CD14-positive monocyte (primary cell): ENCODE measurements around the gene ENAM. TPM values are rescaled to one million over a fixed set of nuclear protein-coding genes. Genes with fewer than 3 reads are reported as not detected.

Experiments used
- DNase-seq, 3 donors: peaks; one replicate each; pipeline ENCODE4 v3.0.0-alpha.2; 2011 to 2022
- H2AFZ ChIP-seq: 2 replicates; pipeline ENCODE4 v1.6.0; 2012; ENCODE audit warnings: mild to moderate bottlenecking, low read depth, low read length, inconsistent platforms; ENCODE audit not compliant: insufficient read depth, poor library complexity, severe bottlenecking
- H3K27ac ChIP-seq, 2 donors: 1 replicate in 1 of 2; 2 replicates in 1 of 2; pipeline ENCODE4 v1.5.1; 2012 to 2013; ENCODE audit warnings: low read length in 2 of 2, control low read depth in 1 of 2, inconsistent platforms in 1 of 2, low read depth in 1 of 2, mild to moderate bottlenecking in 1 of 2
- H3K27me3 ChIP-seq, 2 donors: one replicate each; pipeline versions ENCODE4 v1.6.0 to v1.6.1; 2011 to 2013; ENCODE audit warnings: low read length in 2 of 2; ENCODE audit not compliant: control insufficient read depth in 2 of 2, insufficient read depth in 2 of 2
- H3K36me3 ChIP-seq, 2 donors: replicated peaks in 1 of 2; 1 replicate in 1 of 2; 2 replicates in 1 of 2; pipeline versions ENCODE4 v1.5.1 to v1.6.1; 2012 to 2013; ENCODE audit warnings: low read length in 2 of 2, control low read depth in 1 of 2, inconsistent platforms in 1 of 2, mild to moderate bottlenecking in 1 of 2; ENCODE audit not compliant: insufficient read depth in 2 of 2, control insufficient read depth in 1 of 2
- H3K4me1 ChIP-seq, 2 donors: 1 replicate in 1 of 2; 2 replicates in 1 of 2; pipeline versions ENCODE4 v1.5.1 to v1.6.1; 2012 to 2013; ENCODE audit warnings: low read length in 2 of 2, control low read depth in 1 of 2, inconsistent platforms in 1 of 2, mild to moderate bottlenecking in 1 of 2, moderate library complexity in 1 of 2; ENCODE audit not compliant: insufficient read depth in 2 of 2, control insufficient read depth in 1 of 2
- H3K4me2 ChIP-seq: replicated peaks from 2 replicates; pipeline ENCODE3; 2012; ENCODE audit warnings: low read length, moderate library complexity, mild to moderate bottlenecking; ENCODE audit not compliant: poor library complexity, severe bottlenecking; ENCODE audit errors: extremely low read depth
- H3K4me3 ChIP-seq, 3 experiments: fragments of 200-600 bp in 1 of 3; sonication (generic) in 1 of 3; replicated peaks in 1 of 3; 1 replicate in 2 of 3; 2 replicates in 1 of 3; pipeline ENCODE4 v1.5.1; 2011 to 2013; ENCODE audit warnings: low read length in 3 of 3, mild to moderate bottlenecking in 3 of 3, control low read depth in 2 of 3, low read depth in 2 of 3, inconsistent platforms in 1 of 3, moderate library complexity in 1 of 3
- H3K79me2 ChIP-seq: 2 replicates; pipeline ENCODE4 v1.6.0; 2012; ENCODE audit warnings: mild to moderate bottlenecking, control low read depth, inconsistent platforms, low read length, moderate library complexity; ENCODE audit not compliant: insufficient read depth
- H3K9ac ChIP-seq: 2 replicates; pipeline ENCODE4 v1.6.0; 2017; ENCODE audit warnings: low read length, mild to moderate bottlenecking; ENCODE audit not compliant: insufficient read depth, poor library complexity, severe bottlenecking
- H3K9me3 ChIP-seq, 2 donors: replicated peaks in 1 of 2; 1 replicate in 1 of 2; 2 replicates in 1 of 2; pipeline versions ENCODE4 v1.5.1 to v1.6.1; 2012 to 2013; ENCODE audit warnings: low read length in 2 of 2, control low read depth in 1 of 2; ENCODE audit not compliant: control insufficient read depth in 1 of 2, insufficient read depth in 1 of 2
- H4K20me1 ChIP-seq: 2 replicates; pipeline ENCODE4 v1.6.0; 2012; ENCODE audit warnings: mild to moderate bottlenecking, low read length, control low read depth, moderate library complexity; ENCODE audit not compliant: insufficient read depth
- H3K27ac Mint-ChIP-seq, 7 donors: one replicate each; pipeline ENCODE4 v1.8.0; 2020; ENCODE audit warnings: mild to moderate bottlenecking in 7 of 7, mixed read lengths in 7 of 7, moderate library complexity in 6 of 7, inconsistent platforms in 2 of 7
- H3K27me3 Mint-ChIP-seq, 3 donors: one replicate each; pipeline ENCODE4 v1.8.0; 2021 to 2022; ENCODE audit warnings: low read depth in 3 of 3, mild to moderate bottlenecking in 3 of 3, mixed read lengths in 3 of 3, moderate library complexity in 3 of 3, inconsistent platforms in 1 of 3
- H3K36me3 Mint-ChIP-seq, 2 donors: one replicate each; pipeline ENCODE4 v1.8.0; 2020; ENCODE audit warnings: mixed read lengths in 2 of 2, inconsistent platforms in 1 of 2, mild to moderate bottlenecking in 1 of 2
- H3K4me1 Mint-ChIP-seq: one replicate; pipeline ENCODE4 v1.8.0; 2020; ENCODE audit warnings: mild to moderate bottlenecking, mixed read lengths
- H3K4me3 Mint-ChIP-seq, 2 donors: one replicate each; pipeline ENCODE4 v1.8.0; 2020; ENCODE audit warnings: mild to moderate bottlenecking in 2 of 2, mixed read lengths in 2 of 2, moderate library complexity in 1 of 2
- H3K9me3 Mint-ChIP-seq, 7 donors: one replicate each; pipeline ENCODE4 v1.8.0; 2020 to 2022; ENCODE audit warnings: mixed read lengths in 7 of 7, mild to moderate bottlenecking in 6 of 7, moderate library complexity in 6 of 7, inconsistent platforms in 2 of 7
- WGBS: methylation state at CpG from one replicate; pipeline ENCODE4 v1.1.5; 2013; ENCODE audit warnings: missing lambda C conversion rate; ENCODE audit not compliant: insufficient coverage; 5-methylcytosine and 5-hydroxymethylcytosine counted together
- intact Hi-C, 2 donors: fragments of 100-400 bp; cut with micrococcal nuclease; formaldehyde crosslinking; loops; one replicate each; pipeline versions ENCODE4 v1.15.0 to v1.15.1; 2023
- polyA plus RNA-seq, 3 donors: library from polyadenylated mRNA; depleted of rRNA in 1 of 3; unstranded in 2 of 3; stranded (reverse) in 1 of 3; fragments of 300-500 nt in 2 of 3; fragments of >200 nt in 1 of 3; fragmentation: Illumina TruSeq in 2 of 3; gene quantifications; 1 replicate in 2 of 3; 2 replicates in 1 of 3; pipeline ENCODE4 v1.2.3, GENCODE V29; 2012 to 2021
- TF ChIP-seq, protein P1 (sequence below): fragments of 200-600 bp; IDR thresholded peaks from one replicate; pipeline ENCODE4 v1.8.0; 2022; ENCODE audit warnings: antibody characterized with exemption, mild to moderate bottlenecking

The ENAM gene
- polyA plus RNA-seq, 3 donors = not detected

- no peaks in the 10 kb centered on the region for H4K20me1 ChIP-seq
- peaks cover 0 to 2% (median 0%) of the 10 kb centered on the region in 3 donors for H3K27me3 Mint-ChIP-seq
- H3K4me3 Mint-ChIP-seq = no peak within 1 kb of the TSS
- no peaks in the 10 kb centered on the region for H3K4me1 ChIP-seq
- no peaks in the 10 kb centered on the region for H3K36me3 Mint-ChIP-seq
- no peaks in the 10 kb centered on the region for H3K27me3 ChIP-seq
- no CpG with 5 or more reads among the region's 1 CpG for WGBS
- H2AFZ ChIP-seq = no peak within 1 kb of the TSS
- no peaks in the 10 kb centered on the region for H3K36me3 ChIP-seq
- TF ChIP-seq, protein P1, sequence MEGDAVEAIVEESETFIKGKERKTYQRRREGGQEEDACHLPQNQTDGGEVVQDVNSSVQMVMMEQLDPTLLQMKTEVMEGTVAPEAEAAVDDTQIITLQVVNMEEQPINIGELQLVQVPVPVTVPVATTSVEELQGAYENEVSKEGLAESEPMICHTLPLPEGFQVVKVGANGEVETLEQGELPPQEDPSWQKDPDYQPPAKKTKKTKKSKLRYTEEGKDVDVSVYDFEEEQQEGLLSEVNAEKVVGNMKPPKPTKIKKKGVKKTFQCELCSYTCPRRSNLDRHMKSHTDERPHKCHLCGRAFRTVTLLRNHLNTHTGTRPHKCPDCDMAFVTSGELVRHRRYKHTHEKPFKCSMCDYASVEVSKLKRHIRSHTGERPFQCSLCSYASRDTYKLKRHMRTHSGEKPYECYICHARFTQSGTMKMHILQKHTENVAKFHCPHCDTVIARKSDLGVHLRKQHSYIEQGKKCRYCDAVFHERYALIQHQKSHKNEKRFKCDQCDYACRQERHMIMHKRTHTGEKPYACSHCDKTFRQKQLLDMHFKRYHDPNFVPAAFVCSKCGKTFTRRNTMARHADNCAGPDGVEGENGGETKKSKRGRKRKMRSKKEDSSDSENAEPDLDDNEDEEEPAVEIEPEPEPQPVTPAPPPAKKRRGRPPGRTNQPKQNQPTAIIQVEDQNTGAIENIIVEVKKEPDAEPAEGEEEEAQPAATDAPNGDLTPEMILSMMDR = no peak
- no peak within 1 kb of the TSS for H3K4me2 ChIP-seq
- H3K27ac ChIP-seq = no peak within 1 kb of the TSS
- no peaks in the 10 kb centered on the region for H3K79me2 ChIP-seq
- H3K9me3 Mint-ChIP-seq = no peaks in the 10 kb centered on the region
- no peaks in the 10 kb centered on the region for H3K9me3 ChIP-seq
- no peak for DNase-seq
- peaks cover 3% of the 10 kb centered on the region for H3K4me1 Mint-ChIP-seq
- H3K4me3 ChIP-seq = no peak within 1 kb of the TSS
- H3K9ac ChIP-seq = no peak within 1 kb of the TSS
- H3K27ac Mint-ChIP-seq = no peak within 1 kb of the TSS
- intact Hi-C loops = no loop called here
These were observed 37.8 kb downstream of the ENAM start, which contains the start of gene JCHAIN for GRCh38 chr4:70666369-70666768. Gene JCHAIN (minus strand): TSS chr4:70666508. CDS start chr4:70666490, 18 bp downstream.

GRCh38 chr4:70667740-70668535 lies 39.4 kb downstream of the ENAM start:
- H3K4me3 Mint-ChIP-seq = no peak overlapping the region
- no peaks in the 10 kb centered on the region for H3K36me3 Mint-ChIP-seq
- Histone ChIP-seq H3K9me3 (no peaks in the 10 kb centered on the region), H3K27me3 (no peaks in the 10 kb centered on the region), H2AFZ (no peak overlapping the region), H3K36me3 (no peaks in the 10 kb centered on the region), H3K4me3 (no peak overlapping the region), H3K27ac (no peak overlapping the region), H3K9ac (no peak overlapping the region), H3K79me2 (no peaks in the 10 kb centered on the region), H4K20me1 (no peaks in the 10 kb centered on the region), H3K4me2 (no peak overlapping the region), H3K4me1 (no peaks in the 10 kb centered on the region)
- intact Hi-C loops = no loop called here
- 50% methylated on average over 2 of the region's 3 CpGs for WGBS
- TF ChIP-seq, protein P1 = no peak
- H3K9me3 Mint-ChIP-seq = peaks cover 0 to 2% (median 0%) of the 10 kb centered on the region in 7 donors
- DNase-seq = no peak
- H3K27me3 Mint-ChIP-seq = peaks cover 0 to 2% (median 0%) of the 10 kb centered on the region in 3 donors
- H3K27ac Mint-ChIP-seq = no peak overlapping the region
- peaks cover 3% of the 10 kb centered on the region for H3K4me1 Mint-ChIP-seq
